ENCODE measurements around the gene HOXD13. TPM values are rescaled to one million over a fixed set of nuclear protein-coding genes. Genes with fewer than 3 reads are reported as not detected.

The HOXD13 gene
- total and polyA plus RNA-seq, 11 donors = not detected

DNA sequence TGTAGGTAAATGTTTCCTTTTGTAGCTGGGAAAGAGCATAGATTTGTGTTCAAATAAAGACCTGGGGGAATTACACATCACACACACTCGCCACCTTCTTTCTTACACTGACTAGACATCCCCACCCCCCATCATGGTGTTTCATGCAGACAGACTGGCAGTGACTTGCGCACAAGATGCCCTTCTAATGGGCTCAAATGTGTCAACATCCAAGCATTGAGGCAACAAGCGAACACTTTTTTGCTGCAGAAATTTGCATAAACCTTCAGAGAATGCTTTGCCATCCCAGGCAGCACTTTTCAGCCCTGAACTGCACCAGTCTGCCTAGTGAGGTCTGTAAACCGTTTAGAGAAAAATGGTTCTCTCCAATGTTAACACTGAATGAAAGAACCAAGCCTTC is 41.5 kb downstream of the HOXD13 start:
- 20 to 51% (median 41%) methylated on average over 4 of the region's 4 CpGs for WGBS, 4 donors
- Histone ChIP-seq H3K27ac (no peak overlapping the region), H3K36me3 (no peaks in the 10 kb centered on the region), H3K4me1 (peaks cover 0 to 34% (median 10%) of the 10 kb centered on the region in 12 donors), H3K9me3 (no peaks in the 10 kb centered on the region), H3K4me3 (no peak overlapping the region), H3K27me3 (peaks cover 71 to 99% (median 96%) of the 10 kb centered on the region in 9 donors)
- ATAC-seq (no peak), DNase-seq (no peak)
- TF ChIP-seq, protein P1, sequence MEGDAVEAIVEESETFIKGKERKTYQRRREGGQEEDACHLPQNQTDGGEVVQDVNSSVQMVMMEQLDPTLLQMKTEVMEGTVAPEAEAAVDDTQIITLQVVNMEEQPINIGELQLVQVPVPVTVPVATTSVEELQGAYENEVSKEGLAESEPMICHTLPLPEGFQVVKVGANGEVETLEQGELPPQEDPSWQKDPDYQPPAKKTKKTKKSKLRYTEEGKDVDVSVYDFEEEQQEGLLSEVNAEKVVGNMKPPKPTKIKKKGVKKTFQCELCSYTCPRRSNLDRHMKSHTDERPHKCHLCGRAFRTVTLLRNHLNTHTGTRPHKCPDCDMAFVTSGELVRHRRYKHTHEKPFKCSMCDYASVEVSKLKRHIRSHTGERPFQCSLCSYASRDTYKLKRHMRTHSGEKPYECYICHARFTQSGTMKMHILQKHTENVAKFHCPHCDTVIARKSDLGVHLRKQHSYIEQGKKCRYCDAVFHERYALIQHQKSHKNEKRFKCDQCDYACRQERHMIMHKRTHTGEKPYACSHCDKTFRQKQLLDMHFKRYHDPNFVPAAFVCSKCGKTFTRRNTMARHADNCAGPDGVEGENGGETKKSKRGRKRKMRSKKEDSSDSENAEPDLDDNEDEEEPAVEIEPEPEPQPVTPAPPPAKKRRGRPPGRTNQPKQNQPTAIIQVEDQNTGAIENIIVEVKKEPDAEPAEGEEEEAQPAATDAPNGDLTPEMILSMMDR (IDR thresholded peaks at IDR 0.05) = no peak
- no peak for TF ChIP-seq POLR2A (IDR thresholded peaks at IDR 0.05)
- intact Hi-C loops (cut with DNase I) = loop anchor here in 2 of 10 donors (5.0 to 10.0 kb wide), 2 partner anchors 678 to 681 kb away; no protein-coding TSS in a partner anchor

DNA sequence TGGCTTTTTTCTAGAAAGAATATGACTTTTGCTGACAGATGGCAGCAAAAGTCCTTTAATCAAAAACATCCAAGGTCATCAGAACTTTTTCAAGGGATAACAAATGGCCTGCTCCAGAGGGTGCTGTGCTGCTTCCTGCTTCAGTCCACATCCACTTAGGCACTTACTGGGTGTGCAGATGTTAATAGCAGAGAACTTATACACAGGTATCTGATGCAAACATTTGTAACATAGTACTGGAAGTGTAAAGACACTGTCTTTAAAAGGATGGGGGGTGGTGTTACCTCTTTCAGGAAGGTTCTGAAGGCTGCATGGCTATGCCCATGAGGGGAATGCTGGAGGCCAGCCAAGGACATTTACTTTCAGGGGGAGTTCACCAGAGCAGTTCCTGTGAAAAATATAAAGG is 42.5 kb downstream of the HOXD13 start:
- peaks cover 0 to 32% (median 9%) of the 10 kb centered on the region in 12 donors for H3K4me1 ChIP-seq
- no peak overlapping the region for H3K4me3 ChIP-seq
- ATAC-seq (no peak), DNase-seq (no peak)
- TF ChIP-seq POLR2A (IDR thresholded peaks at IDR 0.05) = no peak
- TF ChIP-seq, protein P1 (IDR thresholded peaks at IDR 0.05) = peak in 1 of 12 donors; percentile 12
- no peaks in the 10 kb centered on the region for H3K9me3 ChIP-seq
- H3K27ac ChIP-seq = peak overlapping the region in 1 of 12 donors; percentile 81
- intact Hi-C loops (cut with DNase I) = loop anchor here in 2 of 10 donors (5.0 to 10.0 kb wide), 2 partner anchors 680 to 682 kb away; no protein-coding TSS in a partner anchor
- peaks cover 71 to 99% (median 98%) of the 10 kb centered on the region in 9 donors for H3K27me3 ChIP-seq
- H3K36me3 ChIP-seq = no peaks in the 10 kb centered on the region

DNA sequence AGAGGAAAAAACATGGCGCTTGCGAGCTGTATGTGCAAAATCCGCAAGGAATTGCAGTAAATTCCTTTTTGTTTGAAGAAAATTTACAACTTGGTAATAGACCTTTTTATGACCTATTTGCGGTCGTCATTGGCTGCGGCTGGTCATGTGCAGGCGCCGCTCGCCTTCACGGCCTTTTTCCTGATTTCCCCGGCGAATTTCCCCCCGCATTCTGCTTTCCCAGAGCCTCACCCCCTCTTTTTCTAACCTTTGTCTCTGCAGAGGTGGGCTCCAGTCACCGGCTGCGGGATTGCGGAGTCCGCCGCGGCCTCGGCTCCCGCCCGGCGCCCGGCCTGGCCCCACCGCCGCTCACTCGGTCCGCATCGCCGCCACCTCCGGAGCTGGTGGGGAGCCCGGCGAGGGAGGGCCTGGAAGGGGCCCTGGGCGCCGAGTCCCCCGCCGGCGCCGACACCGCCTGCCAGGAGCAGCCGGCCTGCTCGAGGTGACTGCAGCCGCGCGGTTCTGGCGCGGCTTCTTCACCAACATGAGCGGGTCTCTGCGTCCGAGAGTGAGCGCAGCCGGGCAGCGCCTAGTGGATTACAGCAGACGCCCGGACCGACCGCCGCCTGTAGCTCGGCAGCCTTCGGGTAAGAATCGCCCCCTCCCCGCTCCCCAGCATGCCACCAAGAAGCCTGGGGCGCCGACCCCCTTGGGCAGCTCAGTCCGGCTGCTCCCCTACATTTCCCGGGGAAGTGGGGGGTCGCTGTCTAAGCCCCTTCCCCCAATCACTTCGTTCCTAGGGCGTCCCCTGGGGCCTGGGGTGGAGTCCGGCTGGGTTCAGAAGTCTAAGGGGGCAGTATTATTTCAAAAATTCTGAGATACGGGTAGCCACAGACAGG is 44.1 kb downstream of the HOXD13 start:
- intact Hi-C loops (cut with DNase I) = loop anchor here in 2 of 10 donors (5.0 to 10.0 kb wide), 2 partner anchors 678 to 681 kb away; no protein-coding TSS in a partner anchor
- ATAC-seq = peak in 2 of 4 donors; percentile 20 to 24
- H3K36me3 ChIP-seq = no peaks in the 10 kb centered on the region
- H3K9me3 ChIP-seq = no peaks in the 10 kb centered on the region
- peaks cover 60 to 99% (median 90%) of the 10 kb centered on the region in 9 donors for H3K27me3 ChIP-seq
- peak overlapping the region in 10 of 12 donors; percentile 6 to 81 (median 66) for H3K27ac ChIP-seq
- WGBS, 4 donors = 2 to 3% (median 3%) methylated on average over 60 to 71 of the region's 71 CpGs
- H3K4me3 ChIP-seq = peak overlapping the region; percentile 26 to 68 (median 50)
- TF ChIP-seq, protein P1 (IDR thresholded peaks at IDR 0.05) = no peak
- no peak for TF ChIP-seq POLR2A (IDR thresholded peaks at IDR 0.05)
- DNase-seq = no peak
- H3K4me1 ChIP-seq = peaks cover 0 to 35% (median 16%) of the 10 kb centered on the region in 12 donors

DNA sequence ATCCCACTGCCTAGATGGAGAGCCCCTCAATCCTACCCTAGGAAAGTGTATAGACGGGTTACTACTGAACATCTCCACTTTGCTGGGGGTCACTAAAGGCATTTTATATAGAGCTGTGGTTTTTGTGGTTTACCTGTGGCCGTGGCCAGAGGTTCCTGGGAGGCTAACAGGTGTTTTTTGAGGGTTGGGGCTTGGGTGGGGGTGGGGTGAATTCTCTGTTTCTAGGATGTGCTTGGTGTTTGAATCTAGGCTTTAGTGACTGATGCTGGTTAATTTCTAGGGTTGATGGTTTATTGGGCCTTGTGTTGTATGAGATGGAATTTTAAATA is 44.7 kb downstream of the HOXD13 start:
- Histone ChIP-seq H3K27me3 (peaks cover 54 to 98% (median 85%) of the 10 kb centered on the region in 9 donors), H3K9me3 (no peaks in the 10 kb centered on the region), H3K27ac (peak overlapping the region in 7 of 12 donors; percentile 54 to 81 (median 70)), H3K4me3 (peak overlapping the region in 11 of 12 donors; percentile 29 to 68 (median 51)), H3K4me1 (peaks cover 0 to 34% (median 15%) of the 10 kb centered on the region in 12 donors), H3K36me3 (no peaks in the 10 kb centered on the region)
- intact Hi-C loops (cut with DNase I) = loop anchor here in 2 of 10 donors (5.0 to 10.0 kb wide), 2 partner anchors 678 to 680 kb away; no protein-coding TSS in a partner anchor
- DNase-seq (no peak), ATAC-seq (no peak)
- 15 to 32% (median 21%) methylated on average over 2 of the region's 2 CpGs for WGBS, 4 donors
- TF ChIP-seq POLR2A (IDR thresholded peaks at IDR 0.05) = no peak
- TF ChIP-seq, protein P1 (IDR thresholded peaks at IDR 0.05) = no peak
